ENCODE results near the gene AAR2. TPM values are rescaled to one million over a fixed set of nuclear protein-coding genes. Genes with fewer than 3 reads are reported as not detected.

AAR2 gene
- total and polyA plus RNA-seq, 2 experiments from 2014 or later, result 34.3 to 35.4 TPM

GRCh38 chr20:36251426-36251825 is 15.1 kb downstream of the AAR2 start:
- Histone ChIP-seq H3K36me3 (ENCODE audit: low read depth) (peaks cover 32% of the 10 kb centered on the region; the same call in 1 of the 2 replicates), H3K4me1 (ENCODE audit: insufficient read depth) (no peaks in the 10 kb centered on the region), H3K9me2 (ENCODE audit: insufficient read depth) (no peaks in the 10 kb centered on the region), H3K4me2 (ENCODE audit: unreplicated experiment) (no peak overlapping the region), H3K27me3 (replicated peaks; ENCODE audit: insufficient read depth) (no peaks in the 10 kb centered on the region), H3K9ac (no peak overlapping the region), H4K20me1 (ENCODE audit: insufficient read depth) (no peaks in the 10 kb centered on the region), H3K9me3 (ENCODE audit: low read depth) (no peaks in the 10 kb centered on the region), H3K79me2 (ENCODE audit: insufficient read depth) (peaks cover 46% of the 10 kb centered on the region), H3K27ac (no peak overlapping the region), H3F3A (ENCODE audit: insufficient read depth) (no peaks in the 10 kb centered on the region), H2AFZ (no peak overlapping the region), H3K4me3 (no peak overlapping the region)
- 83 to 85% methylated on average over 5 of the region's 5 CpGs for WGBS, 2 experiments (ENCODE audit: low coverage in 1 of 2, low lambda C conversion rate in 2 of 2, missing lambda C conversion rate in 2 of 2)
- DNase-seq, result no peak
- in situ Hi-C loops (cut with MboI), result no loop called here
- TF ChIP-seq EZH2 (IDR thresholded peaks at IDR 0.05; ENCODE audit: insufficient read depth, poor library complexity, severe bottlenecking) (no peak), EZH2phosphoT487 (IDR thresholded peaks at IDR 0.05; ENCODE audit: insufficient read depth, low read depth) (no peak)

- 91 to 92% methylated on average over 3 of the region's 3 CpGs for WGBS, 2 experiments (ENCODE audit: low coverage in 1 of 2, low lambda C conversion rate in 2 of 2, missing lambda C conversion rate in 2 of 2)
- in situ Hi-C loops (cut with MboI), result no loop called here
- no peak overlapping the region for H3K4me2 ChIP-seq (ENCODE audit: unreplicated experiment)
- peaks cover 41% of the 10 kb centered on the region for H3K79me2 ChIP-seq (ENCODE audit: insufficient read depth)
- TF ChIP-seq EZH2 (IDR thresholded peaks at IDR 0.05; ENCODE audit: insufficient read depth, poor library complexity, severe bottlenecking) (no peak), EZH2phosphoT487 (IDR thresholded peaks at IDR 0.05; ENCODE audit: insufficient read depth, low read depth) (no peak)
- no peak overlapping the region for H3K27ac ChIP-seq
- H3K9ac ChIP-seq, result no peak overlapping the region
- H2AFZ ChIP-seq, result no peak overlapping the region
- H3K9me2 ChIP-seq (ENCODE audit: insufficient read depth), result no peaks in the 10 kb centered on the region
- H3K9me3 ChIP-seq (ENCODE audit: low read depth), result no peaks in the 10 kb centered on the region
- no peak overlapping the region for H3K4me3 ChIP-seq
- no peaks in the 10 kb centered on the region for H3F3A ChIP-seq (ENCODE audit: insufficient read depth)
- H3K4me1 ChIP-seq (ENCODE audit: insufficient read depth), result no peaks in the 10 kb centered on the region
- no peak for DNase-seq
- no peaks in the 10 kb centered on the region for H4K20me1 ChIP-seq (ENCODE audit: insufficient read depth)
- no peaks in the 10 kb centered on the region for H3K27me3 ChIP-seq (replicated peaks; ENCODE audit: insufficient read depth)
- peaks cover 28% of the 10 kb centered on the region; the same call in 1 of the 2 replicates for H3K36me3 ChIP-seq (ENCODE audit: low read depth)
Observed at GRCh38 chr20:36252511-36252910, 16.2 kb downstream of the AAR2 start.

GRCh38 chr20:36253036-36253435 is 16.8 kb downstream of the AAR2 start:
- Histone ChIP-seq H3K9me3 (ENCODE audit: low read depth) (no peaks in the 10 kb centered on the region), H3K79me2 (ENCODE audit: insufficient read depth) (peaks cover 36% of the 10 kb centered on the region), H3K9me2 (ENCODE audit: insufficient read depth) (no peaks in the 10 kb centered on the region), H3K27me3 (replicated peaks; ENCODE audit: insufficient read depth) (no peaks in the 10 kb centered on the region), H4K20me1 (ENCODE audit: insufficient read depth) (no peaks in the 10 kb centered on the region), H3K4me2 (ENCODE audit: unreplicated experiment) (no peak overlapping the region), H3K27ac (no peak overlapping the region), H3K36me3 (ENCODE audit: low read depth) (peaks cover 24% of the 10 kb centered on the region; the same call in 1 of the 2 replicates), H3K4me3 (no peak overlapping the region), H3K4me1 (ENCODE audit: insufficient read depth) (no peaks in the 10 kb centered on the region), H2AFZ (no peak overlapping the region), H3K9ac (no peak overlapping the region), H3F3A (ENCODE audit: insufficient read depth) (no peaks in the 10 kb centered on the region)
- WGBS, 2 experiments (ENCODE audit: low coverage in 1 of 2, low lambda C conversion rate in 2 of 2, missing lambda C conversion rate in 2 of 2), result 95 to 96% methylated on average over 9 of the region's 9 CpGs
- no peak for DNase-seq
- in situ Hi-C loops (cut with MboI), result no loop called here
- no peak for TF ChIP-seq EZH2 (IDR thresholded peaks at IDR 0.05; ENCODE audit: insufficient read depth, poor library complexity, severe bottlenecking)
- TF ChIP-seq EZH2phosphoT487 (IDR thresholded peaks at IDR 0.05; ENCODE audit: insufficient read depth, low read depth), result no peak

DNA sequence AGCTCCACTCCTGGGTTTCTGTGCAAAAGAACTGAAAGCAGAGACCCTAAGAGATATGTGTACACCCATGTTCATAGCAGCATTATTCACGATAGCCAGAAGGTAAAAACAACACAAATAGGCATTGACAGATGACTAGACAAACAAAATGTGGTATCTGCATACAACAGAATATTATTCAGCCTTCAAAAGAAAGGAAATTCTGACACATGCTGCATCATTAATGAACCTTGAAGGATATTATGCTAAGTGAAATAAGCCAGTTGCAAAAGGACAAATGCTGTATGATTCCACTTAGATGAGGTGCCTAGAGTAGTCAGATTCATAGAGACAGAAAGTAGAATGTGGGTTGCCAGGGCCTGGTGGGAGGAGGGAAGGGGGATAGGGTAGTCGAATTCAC is 17.8 kb downstream of the AAR2 start:
- Histone ChIP-seq H3K9me2 (ENCODE audit: insufficient read depth) (no peaks in the 10 kb centered on the region), H4K20me1 (ENCODE audit: insufficient read depth) (no peaks in the 10 kb centered on the region), H3K4me3 (no peak overlapping the region), H3K27me3 (replicated peaks; ENCODE audit: insufficient read depth) (no peaks in the 10 kb centered on the region), H2AFZ (no peak overlapping the region), H3K4me1 (ENCODE audit: insufficient read depth) (no peaks in the 10 kb centered on the region), H3K36me3 (ENCODE audit: low read depth) (peaks cover 13% of the 10 kb centered on the region; the same call in 1 of the 2 replicates), H3K27ac (no peak overlapping the region), H3F3A (ENCODE audit: insufficient read depth) (no peaks in the 10 kb centered on the region), H3K4me2 (ENCODE audit: unreplicated experiment) (no peak overlapping the region), H3K9ac (no peak overlapping the region), H3K79me2 (ENCODE audit: insufficient read depth) (peaks cover 25% of the 10 kb centered on the region), H3K9me3 (ENCODE audit: low read depth) (no peaks in the 10 kb centered on the region)
- in situ Hi-C loops (cut with MboI), result no loop called here
- DNase-seq, result no peak
- TF ChIP-seq EZH2 (IDR thresholded peaks at IDR 0.05; ENCODE audit: insufficient read depth, poor library complexity, severe bottlenecking), result no peak
- no peak for TF ChIP-seq EZH2phosphoT487 (IDR thresholded peaks at IDR 0.05; ENCODE audit: insufficient read depth, low read depth)
- WGBS, 2 experiments (ENCODE audit: low coverage in 1 of 2, low lambda C conversion rate in 2 of 2, missing lambda C conversion rate in 2 of 2), result 63 to 66% methylated on average over 2 of the region's 2 CpGs

DNA sequence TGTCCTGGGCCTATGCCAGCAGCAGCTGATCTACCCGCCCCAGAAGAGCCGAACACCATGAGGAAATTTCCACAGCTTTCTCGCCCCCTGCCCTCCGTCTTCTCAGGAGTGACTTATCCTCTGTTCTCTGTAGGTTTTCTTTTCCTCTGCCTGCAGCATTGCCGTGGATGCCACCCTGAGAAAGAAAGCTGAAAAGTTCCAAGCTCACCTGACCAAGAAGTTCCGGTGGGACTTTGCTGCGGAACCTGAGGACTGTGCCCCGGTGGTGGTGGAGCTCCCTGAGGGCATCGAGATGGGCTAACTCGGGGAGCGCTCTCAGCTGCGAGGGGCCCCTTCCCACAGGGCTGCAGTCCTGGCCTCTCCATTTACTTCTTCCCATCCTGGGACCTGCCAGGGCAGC is 19.2 kb downstream of the AAR2 start:
- Histone ChIP-seq H3K27ac (no peak overlapping the region), H3F3A (ENCODE audit: insufficient read depth) (no peaks in the 10 kb centered on the region), H3K9me2 (ENCODE audit: insufficient read depth) (no peaks in the 10 kb centered on the region), H3K9ac (no peak overlapping the region), H3K4me2 (ENCODE audit: unreplicated experiment) (no peak overlapping the region), H2AFZ (no peak overlapping the region), H3K4me1 (ENCODE audit: insufficient read depth) (no peaks in the 10 kb centered on the region), H3K27me3 (replicated peaks; ENCODE audit: insufficient read depth) (no peaks in the 10 kb centered on the region), H3K9me3 (ENCODE audit: low read depth) (no peaks in the 10 kb centered on the region), H4K20me1 (ENCODE audit: insufficient read depth) (no peaks in the 10 kb centered on the region), H3K79me2 (ENCODE audit: insufficient read depth) (peaks cover 12% of the 10 kb centered on the region), H3K4me3 (no peak overlapping the region), H3K36me3 (ENCODE audit: low read depth) (peaks cover 5% of the 10 kb centered on the region; the same call in 1 of the 2 replicates)
- in situ Hi-C loops (cut with MboI), result no loop called here
- WGBS, 2 experiments (ENCODE audit: low coverage in 1 of 2, low lambda C conversion rate in 2 of 2, missing lambda C conversion rate in 2 of 2), result 92 to 94% methylated on average over 12 of the region's 12 CpGs
- DNase-seq, result no peak
- TF ChIP-seq EZH2phosphoT487 (IDR thresholded peaks at IDR 0.05; ENCODE audit: insufficient read depth, low read depth) (no peak), EZH2 (IDR thresholded peaks at IDR 0.05; ENCODE audit: insufficient read depth, poor library complexity, severe bottlenecking) (no peak)

Data from GM23248 (cell line).